Thymus (tissue), 11 donors: ENCODE data around the gene RELB. TPM values are rescaled to one million over a fixed set of nuclear protein-coding genes. Genes with fewer than 3 reads are reported as not detected.

Experiments
- DNase-seq, 9 donors: peaks; one replicate each; pipeline ENCODE4 v3.0.0-alpha.2; 2013; ENCODE audit warnings: low spot score in 9 of 9, low read depth in 6 of 9, missing footprints in 1 of 9
- H3K27ac ChIP-seq, 2 donors: one replicate each; pipeline ENCODE4 v1.5.1; 2013; ENCODE audit warnings: control low read depth in 1 of 2, low read depth in 1 of 2, low read length in 1 of 2, mild to moderate bottlenecking in 1 of 2, moderate library complexity in 1 of 2
- H3K27me3 ChIP-seq, 2 donors: one replicate each; pipeline ENCODE4 v1.5.1; 2013; ENCODE audit warnings: low read length in 1 of 2; ENCODE audit not compliant: control insufficient read depth in 2 of 2, insufficient read depth in 1 of 2
- H3K36me3 ChIP-seq, 2 donors: one replicate each; pipeline ENCODE4 v1.5.1; 2013; ENCODE audit warnings: low read length in 1 of 2, mild to moderate bottlenecking in 1 of 2, moderate library complexity in 1 of 2; ENCODE audit not compliant: control insufficient read depth in 2 of 2, insufficient read depth in 2 of 2
- H3K4me1 ChIP-seq, 2 donors: one replicate each; pipeline ENCODE4 v1.5.1; 2013; ENCODE audit warnings: low read length in 2 of 2; ENCODE audit not compliant: control insufficient read depth in 2 of 2, insufficient read depth in 2 of 2
- H3K4me3 ChIP-seq, 2 donors: one replicate each; pipeline ENCODE4 v1.5.1; 2013; ENCODE audit warnings: low read length in 2 of 2, control low read depth in 1 of 2, mild to moderate bottlenecking in 1 of 2
- H3K9me3 ChIP-seq, 2 donors: one replicate each; pipeline ENCODE4 v1.5.1; 2013; ENCODE audit warnings: low read length in 1 of 2, mild to moderate bottlenecking in 1 of 2; ENCODE audit not compliant: control insufficient read depth in 2 of 2, insufficient read depth in 1 of 2
- WGBS: extraction: QIAGEN DNeasy Blood & Tissue Kit; methylation state at CpG from one replicate; pipeline ENCODE4 v1.1.7; 2013; 5-methylcytosine and 5-hydroxymethylcytosine counted together
- polyA plus RNA-seq: library from polyadenylated mRNA; stranded (reverse); fragments of 200-250 nt; gene quantifications from one replicate; pipeline ENCODE4 v1.2.3, GENCODE V29; 2013
- total RNA-seq: library from RNA; stranded (reverse); fragments of 120-200 nt; gene quantifications from one replicate; pipeline ENCODE4 v1.2.4, GENCODE V29; 2013
- donor health status: healthy.

Gene RELB
- total and polyA plus RNA-seq, 2 donors, result 16.9 to 24.1 TPM

DNA sequence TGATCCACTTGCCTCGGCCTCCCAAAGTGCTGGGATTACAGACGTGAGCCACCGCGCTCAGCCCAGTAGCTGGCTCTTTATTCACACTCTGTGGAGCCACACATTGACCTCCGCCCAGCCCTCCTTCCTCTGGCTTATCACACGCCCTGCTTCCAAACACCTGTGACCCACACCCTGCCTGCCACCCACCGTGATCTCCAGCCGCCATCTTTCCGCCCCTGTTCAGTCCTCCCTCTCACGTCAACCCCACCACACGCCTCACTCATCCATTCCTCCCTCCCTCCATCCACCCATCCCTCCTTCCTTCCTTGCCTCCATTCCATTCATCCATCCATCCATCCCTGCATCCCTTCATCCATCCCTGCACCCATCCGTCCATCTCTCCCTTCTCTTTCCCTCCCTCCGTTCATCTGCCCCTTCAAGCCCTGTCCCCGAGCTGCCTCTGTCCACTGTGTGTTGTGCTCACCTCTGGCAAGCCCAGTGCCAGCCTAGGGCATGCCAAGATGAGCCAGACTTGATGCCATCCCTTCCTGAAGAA is 57.4 kb downstream of the RELB start:
- no peaks in the 10 kb centered on the region for H3K4me1 ChIP-seq
- peaks cover 90 to 93% of the 10 kb centered on the region in 2 donors for H3K36me3 ChIP-seq
- H3K4me3 ChIP-seq, result no peak overlapping the region
- H3K27me3 ChIP-seq, result no peaks in the 10 kb centered on the region
- DNase-seq, result no peak
- no peak overlapping the region for H3K27ac ChIP-seq
- WGBS, result 96% methylated on average over 14 of the region's 14 CpGs
- H3K9me3 ChIP-seq, result peaks cover 0 to 1% of the 10 kb centered on the region in 2 donors

DNA sequence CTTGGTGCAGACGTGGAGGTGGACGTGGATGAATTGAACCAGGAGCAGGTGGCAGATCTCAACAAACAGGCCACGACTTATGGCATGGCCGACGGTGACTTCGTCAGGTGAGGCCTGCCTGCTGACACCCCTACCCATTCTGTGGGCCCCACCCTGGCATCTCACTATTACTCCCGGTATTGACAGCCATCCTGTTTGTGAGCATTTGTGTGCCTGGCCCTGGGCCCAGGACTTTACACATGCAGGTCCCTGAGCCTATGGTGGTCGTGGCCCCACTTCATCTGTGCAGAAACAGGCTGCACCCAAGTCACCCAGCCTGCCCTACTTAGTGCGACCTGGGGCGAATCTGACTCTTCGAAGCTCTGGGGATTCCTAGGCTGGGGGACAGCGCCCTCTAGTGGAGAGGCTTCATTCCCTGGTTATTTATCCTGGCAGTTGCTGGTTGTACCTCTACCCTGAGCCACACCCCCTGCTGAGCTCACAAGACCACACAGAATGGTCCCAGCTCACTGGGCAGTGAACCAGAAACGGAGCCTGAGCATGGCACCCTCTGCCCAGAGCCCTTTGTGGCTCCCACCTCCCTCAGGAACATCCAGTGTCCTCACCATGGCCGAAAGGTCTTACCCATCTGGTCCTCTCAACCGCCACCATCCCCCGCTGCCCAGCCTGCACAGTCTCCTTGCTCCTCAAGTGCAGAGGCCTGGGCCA is 58.1 kb downstream of the RELB start:
- Histone ChIP-seq H3K9me3 (peaks cover 0 to 1% of the 10 kb centered on the region in 2 donors), H3K27me3 (no peaks in the 10 kb centered on the region), H3K4me3 (no peak overlapping the region), H3K27ac (no peak overlapping the region), H3K4me1 (no peaks in the 10 kb centered on the region), H3K36me3 (peaks cover 87 to 93% of the 10 kb centered on the region in 2 donors)
- WGBS, result 74% methylated on average over 16 of the region's 16 CpGs
- peak in 7 of 9 donors; percentile 57 to 85 (median 72) for DNase-seq

DNA sequence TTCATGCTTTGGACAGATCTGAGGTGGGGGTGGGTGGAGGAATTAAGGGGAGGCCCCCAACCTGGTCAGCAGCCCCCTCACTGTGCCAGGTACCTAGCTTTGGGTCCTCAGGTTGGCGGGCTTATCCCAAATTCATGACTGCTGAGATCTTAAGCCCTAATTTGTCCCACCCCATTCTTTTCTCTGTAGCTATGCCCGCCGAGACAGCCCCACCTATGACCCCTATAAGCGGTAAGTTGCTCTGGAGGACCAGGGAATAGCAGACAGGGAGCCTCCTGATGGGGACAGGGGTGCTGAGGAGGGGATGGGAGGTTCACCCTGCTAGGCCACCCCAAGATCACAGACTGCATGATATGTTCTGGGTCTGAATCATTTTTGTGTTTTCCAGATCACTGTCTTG is 60.7 kb downstream of the RELB start:
- H3K36me3 ChIP-seq, result peaks cover 80 to 92% of the 10 kb centered on the region in 2 donors
- 98% methylated on average over 4 of the region's 4 CpGs for WGBS
- H3K9me3 ChIP-seq, result peaks cover 0 to 1% of the 10 kb centered on the region in 2 donors
- no peaks in the 10 kb centered on the region for H3K27me3 ChIP-seq
- H3K27ac ChIP-seq, result no peak overlapping the region
- no peak for DNase-seq
- H3K4me1 ChIP-seq, result no peaks in the 10 kb centered on the region
- H3K4me3 ChIP-seq, result no peak overlapping the region

DNA sequence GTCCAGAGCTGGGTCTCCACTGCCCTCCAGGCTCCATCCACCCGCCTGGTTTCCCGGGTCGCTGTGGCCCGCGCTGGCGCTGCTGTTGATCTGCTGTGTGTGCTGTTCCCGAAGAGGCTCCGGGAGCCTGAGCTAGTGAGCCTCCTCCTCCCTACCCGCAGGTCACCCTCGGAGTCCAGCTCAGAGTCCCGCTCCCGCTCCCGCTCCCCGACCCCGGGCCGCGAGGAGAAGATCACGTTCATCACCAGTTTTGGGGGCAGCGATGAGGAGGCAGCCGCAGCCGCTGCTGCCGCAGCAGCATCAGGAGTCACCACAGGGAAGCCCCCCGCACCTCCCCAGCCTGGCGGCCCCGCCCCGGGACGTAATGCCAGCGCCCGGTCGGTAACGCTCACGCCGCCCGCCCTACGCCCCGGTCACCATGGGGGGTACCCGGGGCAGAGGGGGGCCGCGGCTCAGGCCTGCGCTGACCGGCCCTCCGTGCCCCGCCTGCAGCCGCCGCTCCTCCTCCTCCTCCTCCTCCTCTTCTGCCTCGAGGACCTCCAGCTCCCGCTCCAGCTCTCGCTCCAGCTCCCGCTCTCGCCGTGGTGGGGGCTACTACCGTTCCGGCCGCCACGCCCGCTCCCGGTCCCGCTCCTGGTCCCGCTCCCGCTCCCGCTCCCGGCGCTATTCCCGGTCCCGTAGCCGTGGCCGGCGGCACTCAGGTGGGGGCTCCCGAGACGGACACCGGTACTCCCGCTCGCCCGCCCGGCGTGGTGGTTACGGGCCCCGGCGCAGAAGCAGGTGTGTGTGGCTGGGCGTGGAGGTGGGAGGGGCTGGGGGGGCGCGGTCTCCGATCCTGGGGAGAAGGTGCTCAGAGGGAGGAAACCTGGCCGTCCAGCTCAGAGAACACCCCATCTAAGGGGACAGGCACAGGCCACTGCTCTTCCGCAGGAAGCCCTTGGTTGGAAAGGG is 62.9 kb downstream of the RELB start:
- no peak overlapping the region for H3K27ac ChIP-seq

DNA sequence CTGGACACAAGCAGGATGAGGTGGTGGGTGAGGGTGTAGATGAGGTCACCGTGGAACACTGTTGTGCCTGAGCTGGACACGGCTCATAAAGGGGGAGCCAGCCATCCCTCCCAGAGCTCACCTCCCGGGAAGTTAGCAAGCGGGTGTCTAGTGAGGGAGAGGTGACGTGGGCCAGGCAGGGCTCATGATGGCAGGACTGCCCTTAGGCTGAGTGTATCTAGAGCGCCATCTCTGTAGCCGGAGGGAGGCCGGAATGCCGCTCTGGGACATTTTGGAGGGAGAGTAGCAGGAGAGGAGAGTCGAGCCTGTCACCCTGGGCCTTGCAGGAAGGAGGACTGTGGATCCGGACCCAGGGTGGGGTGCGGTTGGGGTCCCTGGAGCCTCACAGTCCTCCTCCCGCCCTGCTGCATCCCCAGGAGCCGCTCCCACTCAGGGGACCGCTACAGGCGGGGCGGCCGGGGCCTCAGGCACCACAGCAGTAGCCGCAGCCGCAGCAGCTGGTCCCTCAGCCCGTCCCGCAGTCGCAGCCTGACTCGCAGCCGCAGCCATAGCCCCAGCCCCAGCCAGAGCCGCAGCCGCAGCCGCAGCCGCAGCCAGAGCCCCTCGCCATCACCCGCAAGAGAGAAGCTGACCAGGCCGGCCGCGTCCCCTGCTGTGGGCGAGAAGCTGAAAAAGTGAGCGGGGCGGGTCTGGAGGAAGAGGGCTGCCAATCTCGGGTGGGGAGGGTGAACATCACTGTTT is 65.8 kb downstream of the RELB start:
- Histone ChIP-seq H3K4me3 (no peak overlapping the region), H3K9me3 (no peaks in the 10 kb centered on the region), H3K27ac (no peak overlapping the region), H3K4me1 (no peaks in the 10 kb centered on the region), H3K36me3 (peaks cover 68 to 93% of the 10 kb centered on the region in 2 donors), H3K27me3 (no peaks in the 10 kb centered on the region)
- 96% methylated on average over 38 of the region's 38 CpGs for WGBS
- DNase-seq, result no peak

More for the DNA sequence above, 62.9 kb downstream of the RELB start:
- no peak overlapping the region for H3K4me3 ChIP-seq
- H3K9me3 ChIP-seq, result peaks cover 0 to 1% of the 10 kb centered on the region in 2 donors
- DNase-seq, result no peak
- peaks cover 75 to 92% of the 10 kb centered on the region in 2 donors for H3K36me3 ChIP-seq
- no peaks in the 10 kb centered on the region for H3K27me3 ChIP-seq
- no peaks in the 10 kb centered on the region for H3K4me1 ChIP-seq
- WGBS, result 98% methylated on average over 85 of the region's 85 CpGs

DNA sequence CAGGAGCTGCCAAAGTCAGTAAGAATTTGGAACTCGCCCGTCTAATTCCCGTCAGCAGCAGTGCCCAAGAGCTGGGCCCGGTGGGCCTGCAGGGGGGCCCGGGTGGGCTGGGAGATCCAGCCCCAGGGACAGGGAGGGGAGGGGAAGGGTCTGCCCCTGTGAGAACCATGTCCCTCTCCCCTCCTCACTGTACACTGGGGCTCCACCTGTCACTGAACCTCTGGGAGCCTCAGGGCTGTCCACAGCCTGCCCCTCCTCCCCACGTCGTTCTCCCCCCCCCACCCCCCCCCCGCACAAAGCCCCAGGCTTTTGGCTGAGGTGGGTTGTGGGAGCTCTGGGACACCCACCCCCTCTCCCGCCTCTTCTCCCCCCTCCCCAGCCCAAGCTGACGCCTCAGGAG is 66.8 kb downstream of the RELB start:
- H3K4me3 ChIP-seq, result no peak overlapping the region
- DNase-seq, result no peak
- no peaks in the 10 kb centered on the region for H3K4me1 ChIP-seq
- H3K27ac ChIP-seq, result no peak overlapping the region
- 92% methylated on average over 10 of the region's 10 CpGs for WGBS
- no peaks in the 10 kb centered on the region for H3K9me3 ChIP-seq
- H3K36me3 ChIP-seq, result peaks cover 61 to 88% of the 10 kb centered on the region in 2 donors
- no peaks in the 10 kb centered on the region for H3K27me3 ChIP-seq

DNA sequence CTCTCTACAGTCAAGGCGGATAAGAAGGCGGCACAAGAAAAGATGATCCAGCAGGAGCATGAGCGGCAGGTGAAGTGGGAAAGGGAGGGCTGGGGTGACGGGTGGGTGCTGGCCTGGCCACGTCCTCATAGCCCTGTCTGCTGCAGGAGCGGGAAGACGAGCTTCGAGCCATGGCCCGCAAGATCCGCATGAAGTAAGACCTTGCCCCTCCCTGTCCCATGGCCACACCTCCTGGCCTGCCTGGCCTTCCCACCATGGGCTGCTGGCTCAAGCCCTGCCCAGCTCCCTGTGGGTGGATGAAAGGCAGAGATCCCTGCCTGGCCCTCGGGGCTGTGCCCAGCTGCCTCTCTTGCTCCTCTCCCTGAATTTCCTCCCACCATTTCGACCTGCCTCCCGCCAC is 67.8 kb downstream of the RELB start:
- H3K9me3 ChIP-seq, result no peaks in the 10 kb centered on the region
- DNase-seq, result no peak
- no peak overlapping the region for H3K27ac ChIP-seq
- no peaks in the 10 kb centered on the region for H3K27me3 ChIP-seq
- no peaks in the 10 kb centered on the region for H3K4me1 ChIP-seq
- H3K4me3 ChIP-seq, result no peak overlapping the region
- WGBS, result 95% methylated on average over 13 of the region's 13 CpGs
- H3K36me3 ChIP-seq, result peaks cover 51 to 78% of the 10 kb centered on the region in 2 donors

DNA sequence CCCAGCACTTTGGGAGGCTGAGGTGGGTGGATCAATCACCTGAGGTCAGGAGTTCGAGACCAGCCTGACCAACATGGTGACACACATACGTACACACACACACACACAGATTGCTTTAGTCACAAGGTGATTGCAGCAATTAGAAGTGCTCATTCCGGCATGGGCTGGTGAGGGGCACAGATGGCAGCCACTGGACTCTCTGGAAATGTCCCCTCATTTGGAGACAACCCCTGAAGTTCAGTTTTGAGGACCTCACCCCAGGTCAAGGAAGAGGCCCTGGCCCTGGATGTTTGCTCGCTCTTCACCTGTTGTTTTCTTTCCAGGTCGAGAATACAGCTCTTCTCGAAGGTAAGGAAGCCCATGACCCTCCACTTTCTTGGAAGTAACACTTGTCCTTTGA is 69.0 kb downstream of the RELB start:
- peaks cover 4 to 9% of the 10 kb centered on the region in 2 donors for H3K27me3 ChIP-seq
- peaks cover 46 to 68% of the 10 kb centered on the region in 2 donors for H3K36me3 ChIP-seq
- WGBS, result 95% methylated on average over 6 of the region's 6 CpGs
- no peak overlapping the region for H3K4me3 ChIP-seq
- no peaks in the 10 kb centered on the region for H3K9me3 ChIP-seq
- no peak for DNase-seq
- no peaks in the 10 kb centered on the region for H3K4me1 ChIP-seq
- no peak overlapping the region for H3K27ac ChIP-seq
